GM18907 (cell line): Measurements from ENCODE around the gene RPL36A.
A peak's percentile ranks its signal among the peaks of the same experiment; 100 is the strongest.

Experiments used
- ATAC-seq: cut with Tn5 transposase; IDR thresholded peaks from one replicate; pipeline ENCODE4 v1.9.1; 2021; ENCODE audit warnings: mild to moderate bottlenecking, moderate library complexity; ENCODE audit not compliant: unreplicated experiment

RPL36A gene

DNA sequence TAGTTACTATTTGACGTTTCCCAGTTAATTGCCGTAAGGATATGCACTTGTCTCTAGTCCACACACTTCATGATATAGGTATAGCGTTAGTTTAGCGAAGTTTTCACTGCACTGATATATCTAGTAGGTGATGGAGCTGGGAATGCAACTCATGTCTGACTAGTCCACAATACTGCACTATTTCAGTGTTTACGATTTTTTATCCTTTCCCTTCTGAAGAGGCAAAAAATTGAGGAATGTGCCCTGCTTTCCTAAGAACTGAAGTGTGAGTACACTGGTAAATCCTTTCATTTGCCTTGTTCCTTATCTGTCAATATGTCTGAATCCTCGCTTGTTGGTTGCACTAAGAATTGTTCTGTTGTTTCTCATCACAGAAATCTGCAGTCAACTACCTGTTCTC, 1.0 kb downstream of the RPL36A start:
- ATAC-seq, result no peak

DNA sequence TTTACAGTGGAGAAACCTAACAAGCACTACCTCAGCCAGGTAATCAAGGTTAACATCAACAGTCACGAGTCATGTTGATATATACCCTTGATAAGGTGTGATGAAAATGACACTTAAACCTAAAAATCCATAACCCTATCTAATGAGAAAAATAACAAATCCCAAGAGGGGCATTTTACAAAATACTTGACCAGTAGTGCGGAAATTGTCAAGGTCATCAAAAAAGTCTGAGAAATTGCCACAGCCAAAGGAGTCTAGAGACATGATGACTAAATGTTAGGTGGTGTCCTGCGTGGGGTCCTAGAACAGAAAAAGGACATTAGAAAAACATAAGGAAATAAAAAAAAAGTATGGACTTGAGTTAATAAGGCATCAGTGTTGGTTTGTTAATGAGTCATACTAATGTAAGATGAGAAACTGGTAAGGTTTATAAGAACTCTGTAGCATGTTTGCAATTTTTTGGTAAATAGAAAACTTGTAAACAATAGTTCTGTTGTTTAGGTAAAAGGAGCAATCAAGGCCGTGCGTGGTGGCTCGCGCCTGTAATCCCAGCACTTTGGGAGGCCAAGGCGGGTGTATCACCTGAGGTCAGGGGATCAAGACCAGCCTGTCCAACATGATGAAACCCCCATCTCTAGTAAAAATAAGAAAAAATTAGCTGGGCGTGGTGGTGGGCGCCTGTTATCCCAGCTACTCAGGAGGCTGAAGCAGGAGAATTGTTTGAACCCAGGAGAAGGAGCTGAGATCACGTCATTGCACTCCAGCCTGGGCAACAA, 2.9 kb downstream of the RPL36A start:
- no peak for ATAC-seq

- ATAC-seq, result no peak
Measured at GRCh38 chrX:101394372-101394771, 3.6 kb downstream of the RPL36A start.

DNA sequence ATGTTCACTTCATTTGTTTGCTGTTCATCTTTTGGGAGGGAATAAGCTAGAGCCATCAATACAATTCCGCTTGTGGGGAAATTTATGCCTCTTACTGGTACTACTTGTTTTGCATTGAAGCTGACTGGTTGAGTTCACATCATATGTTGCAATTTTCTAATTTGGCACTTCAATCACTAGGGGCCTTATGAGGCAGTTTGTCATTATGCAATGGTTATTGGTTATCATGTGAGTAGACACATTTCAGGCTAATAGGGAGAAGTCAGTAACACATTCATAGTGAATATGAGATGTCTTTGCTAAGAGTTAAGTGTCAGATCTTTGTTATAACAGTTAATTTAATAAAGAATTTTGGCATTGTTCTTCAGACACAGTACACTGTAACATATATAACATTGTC, 5.0 kb downstream of the RPL36A start:
- no peak for ATAC-seq

DNA sequence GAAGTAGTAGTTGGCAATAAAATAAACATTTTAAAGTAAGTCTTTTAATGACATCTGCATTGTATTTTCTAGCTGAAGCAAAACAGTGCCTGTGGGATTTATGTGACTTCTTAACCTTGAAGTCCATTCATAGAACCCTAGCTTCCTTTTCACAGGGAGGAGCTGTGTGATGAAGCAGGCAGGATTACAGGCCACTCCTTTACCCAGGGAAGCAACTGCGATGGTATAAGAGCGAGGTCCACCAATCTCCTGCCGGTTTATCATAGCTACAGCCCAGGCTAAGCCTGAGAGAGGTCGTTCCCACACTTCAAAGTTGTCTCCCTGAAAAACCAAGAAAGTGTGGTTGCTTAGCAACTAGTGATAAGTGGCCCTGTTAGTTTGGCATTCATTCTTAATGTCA, 7.0 kb downstream of the RPL36A start:
- ATAC-seq, result no peak

- no peak for ATAC-seq
Measured at GRCh38 chrX:101398694-101399093, 7.9 kb downstream of the RPL36A start.

GRCh38 chrX:101399825-101400224, 9.0 kb downstream of the RPL36A start:
- no peak for ATAC-seq

- peak; percentile 2 for ATAC-seq
Measured at GRCh38 chrX:101407167-101407747, 16.4 kb downstream of the RPL36A start.

DNA sequence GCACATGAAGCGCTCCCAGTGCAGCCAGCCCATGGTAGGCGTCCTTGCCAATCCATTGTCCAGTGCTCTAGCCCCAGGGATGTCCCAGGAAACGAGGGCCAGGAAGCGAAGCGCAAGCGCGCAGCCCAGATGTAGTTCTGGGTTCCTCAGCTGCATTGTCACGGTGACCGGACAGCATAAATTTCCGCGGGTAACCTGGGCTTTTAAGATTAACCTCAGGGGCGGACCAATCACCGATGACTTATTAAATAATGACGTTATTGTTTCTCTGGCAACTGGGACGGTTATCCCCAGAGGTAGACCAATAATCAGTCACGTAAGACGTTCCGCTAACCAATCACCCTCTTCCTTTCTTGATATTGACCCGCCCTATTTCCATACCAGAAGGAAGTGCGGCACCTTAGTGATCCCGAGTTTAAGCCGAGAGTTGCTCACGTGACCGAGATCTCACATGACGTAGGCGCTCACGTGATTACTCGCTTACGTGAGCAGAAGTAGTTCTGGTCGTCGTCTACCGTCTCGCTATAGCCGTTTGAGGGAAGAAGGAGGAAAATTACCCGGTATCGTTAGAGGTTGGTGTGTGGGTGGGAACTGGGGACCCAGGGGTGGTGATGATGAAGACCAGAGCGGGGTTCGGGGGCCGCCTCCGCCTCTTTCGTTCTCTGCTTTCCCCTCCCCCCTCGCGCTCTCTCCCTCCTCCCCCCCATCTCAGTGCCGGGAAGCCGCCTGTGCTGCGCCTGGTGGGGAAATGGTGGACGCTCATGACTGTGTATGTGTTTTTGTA, 17.1 kb downstream of the RPL36A start, which contains the start of the genes GLA and HNRNPH2:
TSS of gene GLA (minus strand) at position 178 of the 784 bp plus-strand sequence. CDS start at position 156, 22 bp downstream.
TSS of gene HNRNPH2 (plus strand) at position 475 of the 784 bp plus-strand sequence. CDS start 3,767 bp downstream, outside the sequence.
- peak; percentile 97 for ATAC-seq

DNA sequence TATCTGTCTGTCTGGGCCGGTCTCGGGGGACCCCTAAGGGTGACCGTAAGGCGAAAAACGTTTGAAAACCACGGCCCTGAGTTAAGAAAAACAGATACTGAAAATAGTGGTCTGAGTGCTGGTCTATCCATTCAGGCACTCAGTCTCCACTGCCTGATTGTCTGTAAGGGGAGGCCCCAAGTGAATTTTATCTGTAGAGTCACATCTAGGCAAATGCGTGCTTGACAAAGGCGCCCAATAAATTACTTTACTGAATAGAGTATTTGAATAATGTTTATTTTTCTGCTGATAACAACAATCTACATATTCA, 17.7 kb downstream of the RPL36A start:
- no peak for ATAC-seq

- no peak for ATAC-seq
Measured at GRCh38 chrX:101409043-101409442, 18.2 kb downstream of the RPL36A start.

DNA sequence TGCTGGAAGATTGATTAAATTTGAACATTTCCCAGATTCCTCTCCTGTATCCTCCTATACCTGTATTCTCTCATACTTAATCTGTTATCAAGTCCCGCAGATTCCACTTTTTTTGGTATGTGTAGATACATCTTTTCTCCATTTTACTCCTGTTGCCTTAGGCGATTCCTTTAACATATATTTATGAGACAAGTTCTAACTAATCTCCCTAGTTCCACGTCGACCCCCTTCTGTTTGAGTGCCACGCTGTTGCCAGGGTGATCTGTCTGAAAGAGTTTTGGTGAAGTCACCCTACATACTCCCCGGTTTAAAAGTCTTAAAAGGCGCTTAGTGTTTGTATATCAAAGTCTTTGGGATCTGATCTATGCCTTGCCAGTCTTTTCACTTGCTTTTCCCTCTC, 19.6 kb downstream of the RPL36A start:
- no peak for ATAC-seq

GRCh38 chrX:101411984-101412383, 21.2 kb downstream of the RPL36A start:
- no peak for ATAC-seq

DNA sequence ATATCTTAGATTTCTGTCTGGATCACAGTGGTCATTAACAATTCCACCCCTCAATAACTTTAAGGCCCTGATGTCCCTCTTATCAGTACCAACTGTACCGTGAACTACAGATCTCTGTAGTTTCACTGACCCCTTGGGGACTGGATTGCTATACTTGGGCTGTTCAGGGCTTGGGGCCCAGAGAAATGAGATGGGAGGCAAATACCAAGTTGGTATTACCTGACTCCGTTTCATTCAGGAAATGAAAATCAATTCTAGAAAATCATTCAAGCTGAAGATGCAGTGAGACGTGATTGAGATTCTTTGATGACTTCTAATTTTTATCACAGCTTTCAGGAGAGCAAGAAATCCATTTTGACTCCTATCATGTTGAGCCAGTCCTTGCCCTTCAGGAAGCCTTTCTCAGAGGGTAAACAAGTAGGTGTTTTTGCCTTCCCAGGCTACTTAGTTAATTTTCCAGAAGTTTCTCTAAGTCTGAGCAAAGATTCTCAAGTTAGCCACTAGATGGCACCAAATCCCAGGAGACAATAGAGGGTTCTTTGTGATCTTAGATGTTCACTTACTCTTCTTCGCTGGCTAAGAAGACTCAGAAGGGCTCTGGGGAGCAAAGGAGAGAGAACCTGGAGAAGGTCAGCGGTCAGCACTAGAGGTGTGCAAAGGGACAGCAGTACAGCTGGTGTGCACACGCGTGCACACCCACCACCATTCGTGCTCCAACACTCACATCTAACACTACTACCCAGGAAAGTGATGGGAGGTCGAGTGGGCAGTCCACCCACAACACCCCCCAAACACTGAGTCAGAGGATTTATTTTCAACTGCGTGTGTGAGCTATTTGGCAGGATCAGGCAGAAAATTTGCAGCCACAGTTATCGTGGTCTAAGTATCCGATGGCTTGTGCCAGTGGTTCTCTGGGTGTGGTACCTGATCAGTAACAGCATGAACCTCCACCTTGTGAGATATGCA, 24.7 kb downstream of the RPL36A start:
- peak; percentile 70 for ATAC-seq

- ATAC-seq, result no peak
Measured at GRCh38 chrX:101416691-101417090, 25.9 kb downstream of the RPL36A start.

GRCh38 chrX:101417190-101417589, 26.4 kb downstream of the RPL36A start:
- ATAC-seq, result no peak

DNA sequence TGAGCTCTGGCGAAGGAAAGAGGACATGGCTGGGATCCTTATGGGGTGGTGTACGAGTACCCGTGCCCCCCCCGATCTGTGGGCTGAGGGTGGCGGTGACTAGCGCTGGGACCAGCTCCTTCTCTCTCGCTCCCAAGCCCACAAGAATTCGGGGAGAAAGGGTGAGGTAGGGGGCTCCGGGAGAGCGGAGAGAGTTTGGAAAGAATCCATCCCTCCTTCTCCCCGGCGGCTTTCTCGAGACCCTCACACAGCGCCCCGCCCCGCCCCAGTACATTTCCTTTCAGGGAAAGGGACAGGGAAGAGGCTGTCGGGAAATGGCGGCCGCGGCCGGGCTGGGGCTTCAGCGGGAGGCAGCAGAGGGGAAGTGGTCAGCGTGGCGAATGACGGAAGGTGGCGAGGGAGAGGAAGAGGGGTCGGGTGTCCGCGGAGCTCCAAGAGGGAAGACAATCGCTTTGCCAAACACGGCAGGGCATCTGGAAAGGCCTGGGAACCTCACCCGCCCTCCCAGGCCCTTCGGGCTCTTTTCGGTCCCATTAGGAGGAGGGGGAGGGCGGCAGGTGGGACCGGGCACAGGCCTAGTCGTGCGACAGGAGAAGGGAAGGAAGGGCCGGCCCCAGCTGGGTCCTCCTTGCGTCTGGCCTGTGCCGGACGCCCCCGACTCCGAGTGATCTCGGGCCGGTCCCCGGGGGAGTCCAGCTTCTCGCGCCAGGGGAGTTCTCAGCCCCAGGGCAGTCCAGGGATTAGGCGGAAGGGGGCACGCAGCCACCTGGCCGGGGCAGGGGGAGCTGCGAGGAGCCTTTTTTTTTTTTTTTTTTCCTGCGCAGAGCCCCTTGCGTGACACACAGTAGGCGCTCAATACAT, 27.4 kb downstream of the RPL36A start:
- peak; percentile 59 for ATAC-seq

DNA sequence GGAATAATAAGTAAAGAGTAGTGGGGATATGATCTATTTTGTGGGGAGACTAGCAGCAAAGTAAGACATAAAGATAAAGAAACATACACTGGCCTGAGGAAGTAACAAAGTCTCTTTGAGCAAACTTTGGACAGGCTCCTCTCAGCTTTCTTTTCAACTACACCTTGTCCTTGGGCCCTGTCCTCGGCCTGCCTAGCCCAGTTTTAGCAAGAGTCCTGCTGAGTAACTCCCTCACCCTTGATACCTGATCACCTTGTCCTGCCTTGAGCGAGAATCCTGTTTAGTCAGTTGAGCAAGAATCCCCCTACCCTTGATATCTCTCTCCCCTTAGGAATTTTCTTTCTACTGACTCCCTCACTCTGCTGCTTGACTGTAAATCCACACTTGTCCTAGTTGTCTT, 28.7 kb downstream of the RPL36A start:
- ATAC-seq, result no peak

GRCh38 chrX:101427954-101428353, 37.1 kb downstream of the RPL36A start:
- ATAC-seq, result no peak

DNA sequence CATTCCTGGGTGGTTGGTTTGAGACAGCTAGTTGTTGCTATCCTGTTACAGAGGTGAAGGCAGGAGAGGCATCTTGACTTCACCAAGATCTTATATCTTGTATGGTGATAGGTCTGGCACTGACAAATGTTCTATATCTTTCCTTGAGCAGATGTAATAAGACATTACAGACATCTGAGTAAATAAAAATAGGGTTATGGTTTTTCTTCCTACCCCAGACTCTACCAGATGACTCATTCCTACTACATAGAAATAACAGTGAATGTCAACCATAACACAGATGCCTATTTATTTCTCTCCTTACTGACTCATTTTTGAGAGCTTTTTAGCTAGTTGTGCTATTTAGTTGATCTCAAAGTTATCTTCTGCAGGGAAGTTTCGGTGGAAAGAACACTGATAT, 39.1 kb downstream of the RPL36A start:
- ATAC-seq, result peak; percentile 49
